GM11168 (cell line): ENCODE data around the gene TBC1D22A.

Source experiments
- in situ Hi-C: fragments of 300-500 bp; cut with MboI; formaldehyde crosslinking; loops from one replicate; pipeline ENCODE4 v1.12.0; 2022; ENCODE audit warnings: low sequenced_read_pairs; ENCODE audit not compliant: unreplicated experiment

Gene TBC1D22A

GRCh38 chr22:47012589-47013370, 250.3 kb downstream of the TBC1D22A start:
- in situ Hi-C loops, result no loop called here

GRCh38 chr22:47013861-47014635, 251.6 kb downstream of the TBC1D22A start:
- in situ Hi-C loops, result no loop called here

- in situ Hi-C loops, result no loop called here
Measured at GRCh38 chr22:47014636-47015345, 252.3 kb downstream of the TBC1D22A start.

DNA sequence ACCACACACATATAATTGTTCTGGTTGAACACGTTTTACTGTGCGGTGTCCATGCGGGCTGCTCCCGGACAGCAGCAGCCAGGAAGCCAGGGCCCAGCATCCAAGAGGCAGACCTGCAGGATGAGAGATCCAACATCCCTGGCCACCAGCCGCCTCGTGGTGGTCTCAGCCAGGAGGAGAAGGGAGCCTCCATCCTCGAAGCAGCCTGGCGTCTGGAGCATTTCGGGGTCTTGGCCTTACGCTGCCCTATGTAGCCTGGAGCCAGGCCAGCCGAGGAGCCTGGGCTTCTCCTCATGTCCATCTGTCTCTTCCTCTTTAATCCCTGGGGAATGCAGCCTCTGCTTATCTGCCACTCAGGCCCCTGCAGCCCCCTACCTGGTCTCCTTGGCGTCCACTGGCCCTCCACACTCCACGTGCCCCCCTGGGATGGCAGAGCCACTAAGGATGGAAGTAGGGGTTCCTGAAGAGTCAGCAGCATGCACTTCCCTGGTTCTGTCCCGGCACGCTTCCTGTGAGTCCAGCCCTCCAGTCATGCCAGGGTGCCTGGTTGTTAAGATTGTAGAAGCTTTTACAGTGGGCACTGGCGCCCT, 253.2 kb downstream of the TBC1D22A start:
- in situ Hi-C loops, result no loop called here

- in situ Hi-C loops, result no loop called here
Measured at GRCh38 chr22:47016631-47017030, 254.2 kb downstream of the TBC1D22A start.

DNA sequence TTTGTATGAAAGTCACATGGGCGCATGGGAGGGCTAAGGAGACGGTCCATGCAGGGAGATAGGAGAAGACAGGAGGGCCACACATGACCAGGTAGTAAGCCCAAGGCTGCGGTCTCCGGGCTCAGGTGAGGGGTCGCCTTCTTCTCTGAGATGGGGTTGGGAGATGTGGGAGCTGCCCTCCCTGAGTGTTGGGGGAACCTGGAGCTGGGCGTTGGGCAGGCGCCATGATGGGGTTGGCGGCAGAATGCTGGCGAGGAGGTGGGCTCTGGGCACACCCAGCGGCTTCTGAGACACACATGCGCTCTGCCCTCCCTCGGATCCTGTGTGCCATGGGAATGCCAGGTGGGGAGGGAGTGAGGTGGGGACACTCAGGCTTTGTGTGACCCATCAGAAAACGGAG, 254.8 kb downstream of the TBC1D22A start:
- in situ Hi-C loops, result no loop called here

- in situ Hi-C loops, result no loop called here
Measured at GRCh38 chr22:47018010-47018910, 255.8 kb downstream of the TBC1D22A start.

- in situ Hi-C loops, result no loop called here
Measured at GRCh38 chr22:47019012-47019790, 256.8 kb downstream of the TBC1D22A start.

DNA sequence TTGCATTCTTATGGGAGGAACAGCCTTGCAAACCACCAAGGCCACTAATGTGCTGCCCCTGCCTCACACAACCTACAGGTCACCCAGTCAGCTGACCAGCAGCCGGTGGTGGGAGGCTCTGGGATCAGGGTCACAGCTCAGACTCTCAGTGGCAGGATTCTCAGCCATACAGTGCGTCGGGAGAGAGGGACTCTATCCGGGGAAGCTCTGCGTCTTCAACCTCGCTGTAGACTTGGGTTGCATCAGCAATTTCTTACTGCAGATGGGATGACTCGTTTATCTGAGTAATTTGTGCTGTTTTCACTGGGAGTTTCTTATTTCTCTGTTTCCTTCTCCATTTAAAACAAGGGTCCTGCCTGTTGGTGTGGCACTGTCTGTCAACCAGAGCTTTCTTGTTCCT, 257.7 kb downstream of the TBC1D22A start:
- in situ Hi-C loops, result no loop called here

GRCh38 chr22:47021371-47022074, 259.1 kb downstream of the TBC1D22A start:
- in situ Hi-C loops, result no loop called here

DNA sequence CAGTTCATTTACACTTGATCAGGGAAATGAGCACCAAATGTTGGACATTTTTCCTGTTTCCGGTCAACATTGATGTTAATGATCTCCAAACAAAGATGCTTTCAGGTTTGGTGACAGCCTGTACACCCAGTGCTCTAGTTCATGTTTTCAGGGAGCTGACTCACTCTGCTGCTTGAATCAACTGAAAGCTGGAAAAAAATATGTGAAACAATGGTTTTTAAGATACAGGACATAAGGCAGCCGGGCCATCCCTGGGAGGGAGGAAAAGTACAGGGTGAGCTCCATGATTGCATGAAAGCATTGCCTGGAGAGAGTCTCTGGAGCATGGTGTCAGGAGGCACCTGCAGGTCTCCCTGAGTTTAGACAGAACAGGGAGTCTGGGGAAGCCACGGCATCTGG, 259.6 kb downstream of the TBC1D22A start:
- in situ Hi-C loops, result no loop called here

DNA sequence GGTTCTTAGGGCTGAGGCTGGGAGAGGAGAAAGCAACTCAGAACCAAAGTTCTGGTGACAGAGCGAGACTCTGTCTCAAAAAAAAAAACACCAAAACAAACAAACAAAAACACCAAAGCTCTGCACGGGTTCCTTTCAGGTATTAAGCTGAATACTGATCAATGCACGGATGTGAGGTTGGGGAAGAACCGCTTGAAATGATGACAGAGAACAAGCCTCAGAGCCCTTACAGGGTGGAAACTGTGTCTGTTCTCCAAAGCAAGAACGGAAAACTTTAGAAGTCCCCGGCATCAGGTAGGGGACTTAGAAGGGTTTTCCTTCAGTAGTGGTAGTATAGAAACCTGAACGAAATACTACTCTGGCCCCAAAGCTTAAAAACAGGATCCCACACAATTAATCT, 260.0 kb downstream of the TBC1D22A start:
- in situ Hi-C loops, result no loop called here

DNA sequence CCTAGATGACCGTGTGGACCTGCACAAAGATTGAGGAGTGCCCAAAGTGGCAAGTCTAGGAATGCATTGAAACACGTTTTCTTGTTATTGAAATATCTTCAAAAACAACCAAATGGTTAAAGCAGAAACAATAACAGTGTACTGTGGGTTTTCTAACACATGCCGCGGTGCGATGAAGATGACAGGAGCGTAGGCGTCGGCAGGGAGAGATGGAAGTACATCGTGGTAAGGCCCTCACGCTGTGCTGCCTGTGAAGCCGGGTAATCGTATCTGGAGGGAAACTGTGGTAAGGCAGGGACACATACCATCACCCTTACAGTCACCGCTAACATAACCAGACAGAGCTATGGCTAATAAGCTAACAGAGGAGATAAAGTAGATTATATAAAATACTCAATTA, 261.4 kb downstream of the TBC1D22A start:
- in situ Hi-C loops, result no loop called here

GRCh38 chr22:47027766-47028165, 265.3 kb downstream of the TBC1D22A start:
- in situ Hi-C loops, result no loop called here

DNA sequence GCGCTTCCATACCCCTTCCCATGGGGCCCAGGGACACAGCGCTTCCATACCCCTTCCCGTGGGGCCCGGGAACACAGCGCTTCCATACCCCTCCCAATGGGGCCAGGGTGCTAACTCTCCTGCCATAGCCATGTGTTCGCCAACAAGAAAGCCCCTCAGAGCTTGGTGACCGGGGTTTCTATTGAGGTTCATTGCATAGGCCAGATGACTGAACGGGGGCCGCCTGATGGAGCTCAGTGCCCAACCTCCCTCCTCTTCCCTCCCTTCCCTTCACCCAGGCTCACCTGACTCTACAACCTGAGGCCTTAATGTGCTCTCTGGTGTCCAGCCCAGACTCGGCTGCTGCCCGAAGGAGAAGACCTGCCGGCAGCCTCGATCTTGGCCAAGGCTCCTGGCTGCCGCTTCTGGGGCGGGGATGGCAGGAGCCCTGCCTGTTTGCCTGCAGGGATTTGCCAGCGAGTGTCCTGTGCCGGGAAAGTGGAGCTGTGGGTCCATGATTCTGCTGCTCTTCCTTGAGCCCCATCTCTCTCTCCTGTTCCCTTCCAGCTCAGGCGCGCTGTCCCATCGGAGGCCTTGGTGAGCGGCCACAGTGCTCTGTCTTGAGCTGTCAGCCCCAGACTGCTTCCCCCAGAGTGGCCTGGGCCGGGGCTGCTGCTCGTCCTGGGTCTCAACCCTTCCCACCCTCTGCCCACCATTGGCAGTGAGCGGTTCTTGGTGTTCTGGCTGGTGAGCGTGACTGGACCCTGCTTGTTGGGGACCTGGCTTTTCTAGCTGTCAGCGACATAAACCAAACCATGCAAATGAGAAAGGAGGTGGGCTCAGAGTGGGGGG, 267.0 kb downstream of the TBC1D22A start:
- in situ Hi-C loops, result no loop called here

- in situ Hi-C loops, result no loop called here
Measured at GRCh38 chr22:47030143-47030661, 267.8 kb downstream of the TBC1D22A start.
